BJ (cell line): ENCODE results near the gene ERCC6L2. TPM values are rescaled to one million over a fixed set of nuclear protein-coding genes. Genes with fewer than 3 reads are reported as not detected.

Source experiments
- CTCF ChIA-PET: fragments of 350-600 bp; formaldehyde crosslinking; extraction: SDS; loops from one replicate; lab custom pipeline; 2021; ENCODE audit warnings: antibody characterized with exemption, inconsistent platforms; lab: Yijun Ruan, JAX
- POLR2A ChIA-PET: fragments of 300-600 bp; sonication (Branson Sonifier 250); formaldehyde crosslinking; extraction: SDS; loops from one replicate; lab custom pipeline; 2021; ENCODE audit warnings: antibody characterized with exemption; lab: Charles Lee
- DNase-seq: peaks from one replicate; pipeline ENCODE4 v3.0.0-alpha.2; 2011; ENCODE audit warnings: low read depth
- H3K27me3 ChIP-seq: 2 replicates; pipeline ENCODE4 v1.6.0; 2011; ENCODE audit warnings: low read length; ENCODE audit not compliant: control insufficient read depth, insufficient read depth
- H3K36me3 ChIP-seq: 2 replicates; pipeline ENCODE4 v1.5.1; 2011; ENCODE audit warnings: low read length; ENCODE audit not compliant: control insufficient read depth, insufficient read depth
- H3K4me3 ChIP-seq: 2 replicates; pipeline ENCODE4 v1.5.1; 2011; ENCODE audit warnings: low read depth, mild to moderate bottlenecking, control low read depth, low read length
- CTCF ChIP-seq: IDR thresholded peaks from 2 replicates; pipeline ENCODE4 v1.5.1; 2011; ENCODE audit warnings: low read depth, mild to moderate bottlenecking, control low read depth, inconsistent platforms, low read length, moderate library complexity; ENCODE audit not compliant: insufficient read depth
- polyA plus RNA-seq: library from polyadenylated mRNA; depleted of rRNA; stranded (reverse); fragments of >200 nt; gene quantifications from 2 replicates; pipeline ENCODE4 v1.2.3, GENCODE V29; 2011

ERCC6L2 gene
- polyA plus RNA-seq, 1 experiment = 12.0 TPM

GRCh38 chr9:95876138-95876444 lies 600 bp downstream of the ERCC6L2 start:
- no peak for TF ChIP-seq CTCF
- no peaks in the 10 kb centered on the region for H3K36me3 ChIP-seq
- DNase-seq = no peak
- no peak overlapping the region for H3K4me3 ChIP-seq
- POLR2A ChIA-PET = no interaction called here
- CTCF ChIA-PET = interaction anchor here (0.7 to 1.0 kb wide), 2 partner anchors 16 to 33 kb away, joined by 3 read pairs; no protein-coding TSS in a partner anchor
- H3K27me3 ChIP-seq = no peaks in the 10 kb centered on the region

- no peak for DNase-seq
- Histone ChIP-seq H3K4me3 (no peak overlapping the region), H3K36me3 (no peaks in the 10 kb centered on the region), H3K27me3 (no peaks in the 10 kb centered on the region)
- ChIA-PET POLR2A (no interaction called here), CTCF (interaction anchor here (0.6 to 1.0 kb wide), 4 partner anchors 10 to 33 kb away, joined by 3 to 4 read pairs (median 3); no protein-coding TSS in a partner anchor)
- TF ChIP-seq CTCF = no peak
Measured at GRCh38 chr9:95876595-95876994, 1.1 kb downstream of the ERCC6L2 start.

GRCh38 chr9:95877984-95878383 lies 2.5 kb downstream of the ERCC6L2 start:
- ChIA-PET CTCF (no interaction called here), POLR2A (no interaction called here)
- no peak for TF ChIP-seq CTCF
- no peaks in the 10 kb centered on the region for H3K27me3 ChIP-seq
- H3K4me3 ChIP-seq = no peak overlapping the region
- no peaks in the 10 kb centered on the region for H3K36me3 ChIP-seq
- no peak for DNase-seq

GRCh38 chr9:95879591-95879990 lies 4.1 kb downstream of the ERCC6L2 start:
- no peaks in the 10 kb centered on the region for H3K36me3 ChIP-seq
- ChIA-PET CTCF (no interaction called here), POLR2A (no interaction called here)
- no peak for TF ChIP-seq CTCF
- no peak overlapping the region for H3K4me3 ChIP-seq
- DNase-seq = no peak
- no peaks in the 10 kb centered on the region for H3K27me3 ChIP-seq

GRCh38 chr9:95880021-95880690 lies 4.7 kb downstream of the ERCC6L2 start:
- no peak for DNase-seq
- no peaks in the 10 kb centered on the region for H3K27me3 ChIP-seq
- H3K36me3 ChIP-seq = no peaks in the 10 kb centered on the region
- CTCF ChIA-PET = no interaction called here
- H3K4me3 ChIP-seq = no peak overlapping the region
- POLR2A ChIA-PET = no interaction called here
- TF ChIP-seq CTCF = no peak
